WTC11 (cell line): ENCODE measurements around the gene TEX101. TPM values are rescaled to one million over a fixed set of nuclear protein-coding genes. Genes with fewer than 3 reads are reported as not detected.

ENCODE experiments used
- ATAC-seq: fragments of 200-7000 bp; cut with Tn5 transposase; 2 replicates; pipeline ENCODE4 v1.10.0; 2021; ENCODE audit warnings: mild to moderate bottlenecking, moderate library complexity
- CTCF ChIA-PET: fragments of 300-600 bp; sonication (Branson Sonifier 250); formaldehyde crosslinking; loops from one replicate; lab custom pipeline; 2021; ENCODE audit warnings: antibody characterized with exemption; lab: Charles Lee
- POLR2A ChIA-PET: fragments of 350-600 bp; sonication (Branson Sonifier 250); formaldehyde crosslinking; loops from one replicate; lab custom pipeline; 2021; ENCODE audit warnings: antibody characterized with exemption; lab: Charles Lee
- DNase-seq: peaks from one replicate; pipeline ENCODE4 v3.0.0; 2021; ENCODE audit warnings: low spot score
- H3K27ac Mint-ChIP-seq: 2 replicates; pipeline ENCODE4 v1.8.0; 2021; ENCODE audit warnings: mixed read lengths
- H3K27me3 Mint-ChIP-seq: 2 replicates; pipeline ENCODE4 v1.8.0; 2021; ENCODE audit warnings: low read depth, mild to moderate bottlenecking, moderate library complexity, mixed read lengths
- H3K36me3 Mint-ChIP-seq: 2 replicates; pipeline ENCODE4 v1.8.0; 2021; ENCODE audit warnings: mixed read lengths
- H3K4me1 Mint-ChIP-seq: 2 replicates; pipeline ENCODE4 v1.8.0; 2022; ENCODE audit warnings: mixed read lengths
- H3K4me3 Mint-ChIP-seq: 2 replicates; pipeline ENCODE4 v1.8.0; 2021; ENCODE audit warnings: mild to moderate bottlenecking, moderate library complexity, mixed read lengths
- H3K9me3 Mint-ChIP-seq: 2 replicates; pipeline ENCODE4 v1.8.0; 2021; ENCODE audit warnings: mixed read lengths
- ELF4 ChIP-seq: sonication (generic); formaldehyde crosslinking; IDR thresholded peaks from 2 replicates; pipeline ENCODE4 v1.8.1; 2022; ENCODE audit warnings: low read depth, mild to moderate bottlenecking, moderate library complexity, missing genetic modification reagents
- ESRRA ChIP-seq: sonication (generic); formaldehyde crosslinking; IDR thresholded peaks from 2 replicates; pipeline ENCODE4 v1.8.1; 2022; ENCODE audit warnings: mild to moderate bottlenecking, missing genetic modification reagents, borderline replicate concordance
- IRF1 ChIP-seq: sonication (generic); formaldehyde crosslinking; IDR thresholded peaks from 2 replicates; pipeline ENCODE4 v1.8.0; 2023; ENCODE audit warnings: missing genetic modification reagents
- NR3C1 ChIP-seq: sonication (generic); formaldehyde crosslinking; conservative IDR thresholded peaks from 2 replicates; pipeline ENCODE4 v1.8.1; 2023; ENCODE audit warnings: low read depth, mild to moderate bottlenecking, missing genetic modification reagents
- OVOL2 ChIP-seq: fragments of 250-450 bp; sonication (Bioruptor Pico); IDR thresholded peaks from 2 replicates; pipeline ENCODE4 v1.9.0; 2021; ENCODE audit warnings: mild to moderate bottlenecking, borderline replicate concordance
- RELA ChIP-seq: sonication (generic); formaldehyde crosslinking; IDR thresholded peaks from 2 replicates; pipeline ENCODE4 v1.8.1; 2022; ENCODE audit warnings: missing genetic modification reagents, mild to moderate bottlenecking, borderline replicate concordance
- SMAD4 ChIP-seq: sonication (generic); formaldehyde crosslinking; IDR thresholded peaks from 2 replicates; pipeline ENCODE4 v1.8.0; 2022; ENCODE audit warnings: mild to moderate bottlenecking, missing genetic modification reagents
- TEAD1 ChIP-seq: sonication (generic); formaldehyde crosslinking; IDR thresholded peaks from 2 replicates; pipeline ENCODE4 v1.8.0; 2022; ENCODE audit warnings: mild to moderate bottlenecking, missing genetic modification reagents
- TEAD4 ChIP-seq: sonication (generic); formaldehyde crosslinking; IDR thresholded peaks from 2 replicates; pipeline ENCODE4 v1.8.0; 2022; ENCODE audit warnings: mild to moderate bottlenecking, missing genetic modification reagents
- ZNF396 ChIP-seq: fragments of 250-450 bp; sonication (Bioruptor Pico); IDR thresholded peaks from 2 replicates; pipeline ENCODE4 v1.8.0; 2021; ENCODE audit warnings: mild to moderate bottlenecking, moderate library complexity, borderline replicate concordance
- total RNA-seq: library from RNA; stranded (reverse); gene quantifications from 3 replicates; pipeline ENCODE4 v1.2.3, GENCODE V29; 2021
- TF ChIP-seq, protein P1 (sequence below): sonication (generic); formaldehyde crosslinking; IDR thresholded peaks from 2 replicates; pipeline ENCODE4 v1.8.0; 2023; ENCODE audit warnings: mild to moderate bottlenecking, missing genetic modification reagents
- TF ChIP-seq, protein P2 (sequence below): sonication (generic); formaldehyde crosslinking; IDR thresholded peaks from 2 replicates; pipeline ENCODE4 v1.8.0; 2023; ENCODE audit warnings: missing genetic modification reagents, mild to moderate bottlenecking, borderline replicate concordance
- TF ChIP-seq, protein P3 (sequence below): sonication (generic); formaldehyde crosslinking; IDR thresholded peaks from 2 replicates; pipeline ENCODE4 v1.8.1; 2022; ENCODE audit warnings: low read depth, mild to moderate bottlenecking, moderate library complexity, missing genetic modification reagents, borderline replicate concordance

TEX101 gene
- total RNA-seq, 1 experiment from 2014 or later, result not detected

DNA sequence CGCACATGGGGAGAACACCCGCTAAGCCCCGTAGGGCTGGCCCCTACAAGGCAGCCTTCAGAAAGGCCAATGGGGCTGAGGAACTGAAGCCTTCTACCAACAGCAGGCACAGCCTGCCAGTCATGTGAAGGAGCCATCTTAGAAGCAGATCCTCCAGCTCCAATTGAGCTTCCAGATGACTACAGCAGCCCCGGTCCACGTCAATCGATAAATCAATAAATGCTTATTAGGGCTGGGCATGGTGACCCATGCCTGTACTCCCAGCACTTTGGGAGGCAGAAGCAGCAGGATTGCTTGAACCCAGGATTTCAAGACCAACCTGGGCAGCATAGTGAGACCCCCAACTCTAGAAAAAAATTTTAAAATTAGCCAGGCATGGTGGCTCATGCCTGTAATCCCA, 23.0 kb downstream of the TEX101 start:
- Mint-ChIP-seq H3K9me3 (0 out of 2 replicates have a peak, but pooled peaks cover 3% of the 10 kb centered on the region), H3K4me1 (peaks cover 7% of the 10 kb centered on the region; the same call in 1 of the 2 replicates), H3K36me3 (no peaks in the 10 kb centered on the region), H3K4me3 (no peak overlapping the region)
- CTCF ChIA-PET, result interaction anchor here (2.1 to 2.5 kb wide), 2 partner anchors 10 to 81 kb away, joined by 8 to 11 read pairs; no protein-coding TSS in a partner anchor
- ATAC-seq, result no peak
- TF ChIP-seq ZNF396 (no peak), TEAD1 (CRISPR knock-in tag) (no peak), IRF1 (no peak), TEAD4 (CRISPR knock-in tag) (no peak), NR3C1 (no peak), OVOL2 (CRISPR knock-in tag) (no peak), SMAD4 (CRISPR knock-in tag) (no peak)
- TF ChIP-seq, all 79 proteins: peak for 0
- H3K27me3 Mint-ChIP-seq, result no peaks in the 10 kb centered on the region; the same call in 1 of the 2 replicates
- no peak for DNase-seq
- POLR2A ChIA-PET, result no interaction called here
- no peak overlapping the region for H3K27ac Mint-ChIP-seq

GRCh38 chr19:43438291-43439031, 23.8 kb downstream of the TEX101 start:
- Mint-ChIP-seq H3K27ac (no peak overlapping the region), H3K9me3 (0 out of 2 replicates have a peak, but pooled peaks cover 3% of the 10 kb centered on the region), H3K36me3 (no peaks in the 10 kb centered on the region), H3K4me1 (peaks cover 4% of the 10 kb centered on the region; the same call in 1 of the 2 replicates), H3K27me3 (peaks cover 3% of the 10 kb centered on the region; the same call in 1 of the 2 replicates), H3K4me3 (no peak overlapping the region)
- TF ChIP-seq, protein P1, sequence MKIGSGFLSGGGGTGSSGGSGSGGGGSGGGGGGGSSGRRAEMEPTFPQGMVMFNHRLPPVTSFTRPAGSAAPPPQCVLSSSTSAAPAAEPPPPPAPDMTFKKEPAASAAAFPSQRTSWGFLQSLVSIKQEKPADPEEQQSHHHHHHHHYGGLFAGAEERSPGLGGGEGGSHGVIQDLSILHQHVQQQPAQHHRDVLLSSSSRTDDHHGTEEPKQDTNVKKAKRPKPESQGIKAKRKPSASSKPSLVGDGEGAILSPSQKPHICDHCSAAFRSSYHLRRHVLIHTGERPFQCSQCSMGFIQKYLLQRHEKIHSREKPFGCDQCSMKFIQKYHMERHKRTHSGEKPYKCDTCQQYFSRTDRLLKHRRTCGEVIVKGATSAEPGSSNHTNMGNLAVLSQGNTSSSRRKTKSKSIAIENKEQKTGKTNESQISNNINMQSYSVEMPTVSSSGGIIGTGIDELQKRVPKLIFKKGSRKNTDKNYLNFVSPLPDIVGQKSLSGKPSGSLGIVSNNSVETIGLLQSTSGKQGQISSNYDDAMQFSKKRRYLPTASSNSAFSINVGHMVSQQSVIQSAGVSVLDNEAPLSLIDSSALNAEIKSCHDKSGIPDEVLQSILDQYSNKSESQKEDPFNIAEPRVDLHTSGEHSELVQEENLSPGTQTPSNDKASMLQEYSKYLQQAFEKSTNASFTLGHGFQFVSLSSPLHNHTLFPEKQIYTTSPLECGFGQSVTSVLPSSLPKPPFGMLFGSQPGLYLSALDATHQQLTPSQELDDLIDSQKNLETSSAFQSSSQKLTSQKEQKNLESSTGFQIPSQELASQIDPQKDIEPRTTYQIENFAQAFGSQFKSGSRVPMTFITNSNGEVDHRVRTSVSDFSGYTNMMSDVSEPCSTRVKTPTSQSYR (CRISPR knock-in tag), result no peak
- TF ChIP-seq NR3C1 (no peak), ELF4 (CRISPR knock-in tag) (no peak)
- TF ChIP-seq, protein P2, sequence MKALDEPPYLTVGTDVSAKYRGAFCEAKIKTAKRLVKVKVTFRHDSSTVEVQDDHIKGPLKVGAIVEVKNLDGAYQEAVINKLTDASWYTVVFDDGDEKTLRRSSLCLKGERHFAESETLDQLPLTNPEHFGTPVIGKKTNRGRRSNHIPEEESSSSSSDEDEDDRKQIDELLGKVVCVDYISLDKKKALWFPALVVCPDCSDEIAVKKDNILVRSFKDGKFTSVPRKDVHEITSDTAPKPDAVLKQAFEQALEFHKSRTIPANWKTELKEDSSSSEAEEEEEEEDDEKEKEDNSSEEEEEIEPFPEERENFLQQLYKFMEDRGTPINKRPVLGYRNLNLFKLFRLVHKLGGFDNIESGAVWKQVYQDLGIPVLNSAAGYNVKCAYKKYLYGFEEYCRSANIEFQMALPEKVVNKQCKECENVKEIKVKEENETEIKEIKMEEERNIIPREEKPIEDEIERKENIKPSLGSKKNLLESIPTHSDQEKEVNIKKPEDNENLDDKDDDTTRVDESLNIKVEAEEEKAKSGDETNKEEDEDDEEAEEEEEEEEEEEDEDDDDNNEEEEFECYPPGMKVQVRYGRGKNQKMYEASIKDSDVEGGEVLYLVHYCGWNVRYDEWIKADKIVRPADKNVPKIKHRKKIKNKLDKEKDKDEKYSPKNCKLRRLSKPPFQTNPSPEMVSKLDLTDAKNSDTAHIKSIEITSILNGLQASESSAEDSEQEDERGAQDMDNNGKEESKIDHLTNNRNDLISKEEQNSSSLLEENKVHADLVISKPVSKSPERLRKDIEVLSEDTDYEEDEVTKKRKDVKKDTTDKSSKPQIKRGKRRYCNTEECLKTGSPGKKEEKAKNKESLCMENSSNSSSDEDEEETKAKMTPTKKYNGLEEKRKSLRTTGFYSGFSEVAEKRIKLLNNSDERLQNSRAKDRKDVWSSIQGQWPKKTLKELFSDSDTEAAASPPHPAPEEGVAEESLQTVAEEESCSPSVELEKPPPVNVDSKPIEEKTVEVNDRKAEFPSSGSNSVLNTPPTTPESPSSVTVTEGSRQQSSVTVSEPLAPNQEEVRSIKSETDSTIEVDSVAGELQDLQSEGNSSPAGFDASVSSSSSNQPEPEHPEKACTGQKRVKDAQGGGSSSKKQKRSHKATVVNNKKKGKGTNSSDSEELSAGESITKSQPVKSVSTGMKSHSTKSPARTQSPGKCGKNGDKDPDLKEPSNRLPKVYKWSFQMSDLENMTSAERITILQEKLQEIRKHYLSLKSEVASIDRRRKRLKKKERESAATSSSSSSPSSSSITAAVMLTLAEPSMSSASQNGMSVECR (CRISPR knock-in tag), result no peak
- POLR2A ChIA-PET, result no interaction called here
- ATAC-seq, result no peak
- CTCF ChIA-PET, result interaction anchor here (0.8 to 2.5 kb wide), 7 partner anchors 9 to 158 kb away, joined by 3 to 11 read pairs (median 4); partner anchors contain the start of genes IRGQ and ZNF576
- DNase-seq, result no peak

DNA sequence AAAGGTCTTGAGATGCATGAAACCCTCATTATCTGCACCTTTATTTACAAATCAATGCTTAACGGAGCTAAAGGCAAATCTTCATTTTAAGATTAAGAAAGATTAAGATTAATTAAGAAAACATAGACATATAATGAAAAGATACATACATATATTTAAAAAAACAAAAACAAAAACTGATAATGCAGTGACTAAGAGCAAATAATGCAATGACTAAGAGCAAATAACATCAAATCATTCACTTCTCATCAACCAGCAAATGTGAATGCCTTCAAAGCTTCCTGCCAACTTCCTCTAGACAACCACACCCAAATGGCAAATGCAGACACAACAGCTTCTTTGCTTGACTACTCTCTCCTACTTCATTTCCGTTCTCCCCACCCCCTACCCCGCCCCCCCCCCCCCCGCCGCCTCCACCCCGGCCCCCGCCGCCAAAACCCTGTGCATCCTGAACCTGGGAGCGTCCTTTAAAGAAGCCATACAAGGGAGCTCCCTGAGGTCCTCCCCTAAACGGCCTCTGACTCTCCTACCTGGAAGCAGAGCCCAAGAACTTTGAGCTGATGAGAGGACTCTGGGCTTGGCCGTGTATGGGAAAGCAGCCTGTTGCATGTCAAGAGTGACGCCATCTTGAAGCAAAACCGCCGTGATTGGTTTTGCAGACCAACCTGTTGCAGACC, 24.5 kb downstream of the TEX101 start:
- peaks cover 4% of the 10 kb centered on the region; the same call in 1 of the 2 replicates for H3K4me1 Mint-ChIP-seq
- TF ChIP-seq ESRRA (no peak), OVOL2 (CRISPR knock-in tag) (no peak), TEAD4 (CRISPR knock-in tag) (no peak), RELA (no peak)
- TF ChIP-seq, protein P3, sequence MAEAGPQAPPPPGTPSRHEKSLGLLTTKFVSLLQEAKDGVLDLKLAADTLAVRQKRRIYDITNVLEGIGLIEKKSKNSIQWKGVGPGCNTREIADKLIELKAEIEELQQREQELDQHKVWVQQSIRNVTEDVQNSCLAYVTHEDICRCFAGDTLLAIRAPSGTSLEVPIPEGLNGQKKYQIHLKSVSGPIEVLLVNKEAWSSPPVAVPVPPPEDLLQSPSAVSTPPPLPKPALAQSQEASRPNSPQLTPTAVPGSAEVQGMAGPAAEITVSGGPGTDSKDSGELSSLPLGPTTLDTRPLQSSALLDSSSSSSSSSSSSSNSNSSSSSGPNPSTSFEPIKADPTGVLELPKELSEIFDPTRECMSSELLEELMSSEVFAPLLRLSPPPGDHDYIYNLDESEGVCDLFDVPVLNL (CRISPR knock-in tag), result no peak
- H3K27ac Mint-ChIP-seq, result no peak overlapping the region
- ChIA-PET CTCF (interaction anchor here (0.8 to 2.5 kb wide), 8 partner anchors 8 to 157 kb away, joined by 3 to 11 read pairs (median 4); partner anchors contain the start of genes IRGQ, ZNF575 and ZNF576), POLR2A (no interaction called here)
- no peak overlapping the region for H3K4me3 Mint-ChIP-seq
- ATAC-seq, result no peak
- 0 out of 2 replicates have a peak, but pooled peaks cover 3% of the 10 kb centered on the region for H3K9me3 Mint-ChIP-seq
- H3K27me3 Mint-ChIP-seq, result peaks cover 3% of the 10 kb centered on the region; the same call in 1 of the 2 replicates
- DNase-seq, result no peak
- H3K36me3 Mint-ChIP-seq, result no peaks in the 10 kb centered on the region
